Stimulated activated CD4-positive, alpha-beta T cell treated with anti-CD3 and anti-CD28 coated beads, Interleukin-1b, Interleukin-23, amount 100 ng/mL, for 4 hours (primary cell): Measurements from ENCODE around the gene SCNN1B.
"Not testable (repeated sequence)": the region's sequence is repeated elsewhere in the genome, so short reads cannot be mapped to it uniquely, and the experiment has no call there.

Experiments
- DNase-seq, 2 donors: peaks; one replicate each; pipeline ENCODE4 v3.0.0-alpha.2; 2020; ENCODE audit warnings: low read depth in 2 of 2

Gene SCNN1B

GRCh38 chr16:23302045-23302956, at the start of gene SCNN1B:
TSS of gene SCNN1B (plus strand) at chr16:23302302. CDS start at chr16:23348600, 46,298 bp downstream.
- DNase-seq = no peak

GRCh38 chr16:23252310-23252709, 49.8 kb upstream of the SCNN1B start:
- DNase-seq = no peak

GRCh38 chr16:23253650-23254049, 48.5 kb upstream of the SCNN1B start:
- not testable (repeated sequence) for DNase-seq

- no peak for DNase-seq
These were observed 47.8 kb upstream of the SCNN1B start for GRCh38 chr16:23254338-23254737.

GRCh38 chr16:23255000-23255399, 47.1 kb upstream of the SCNN1B start:
- no peak for DNase-seq

GRCh38 chr16:23256440-23256839, 45.7 kb upstream of the SCNN1B start:
- DNase-seq = no peak

GRCh38 chr16:23257682-23258081, 44.4 kb upstream of the SCNN1B start:
- DNase-seq = no peak

GRCh38 chr16:23258919-23259237, 43.2 kb upstream of the SCNN1B start:
- no peak for DNase-seq

- no peak for DNase-seq
These were observed 34.5 kb upstream of the SCNN1B start for GRCh38 chr16:23267647-23268046.

GRCh38 chr16:23268561-23268960, 33.5 kb upstream of the SCNN1B start:
- no peak for DNase-seq

GRCh38 chr16:23269248-23269953, 32.7 kb upstream of the SCNN1B start:
- no peak for DNase-seq

GRCh38 chr16:23270654-23271053, 31.4 kb upstream of the SCNN1B start:
- DNase-seq = no peak

- DNase-seq = no peak
These were observed 27.1 kb upstream of the SCNN1B start for GRCh38 chr16:23274968-23275367.

- DNase-seq = no peak
These were observed 25.3 kb upstream of the SCNN1B start for GRCh38 chr16:23276821-23277220.

GRCh38 chr16:23278031-23278430, 24.1 kb upstream of the SCNN1B start:
- no peak for DNase-seq

GRCh38 chr16:23279721-23280153, 22.4 kb upstream of the SCNN1B start:
- DNase-seq = no peak

GRCh38 chr16:23280483-23280967, 21.6 kb upstream of the SCNN1B start:
- no peak for DNase-seq

GRCh38 chr16:23282568-23282967, 19.5 kb upstream of the SCNN1B start:
- DNase-seq = no peak

GRCh38 chr16:23283571-23283970, 18.5 kb upstream of the SCNN1B start:
- no peak for DNase-seq

GRCh38 chr16:23284584-23284983, 17.5 kb upstream of the SCNN1B start:
- DNase-seq = no peak

GRCh38 chr16:23286131-23286532, 16.0 kb upstream of the SCNN1B start:
- DNase-seq = no peak

GRCh38 chr16:23288209-23288608, 13.9 kb upstream of the SCNN1B start:
- DNase-seq = no peak
